Testis (tissue), 3 donors: Measurements from ENCODE around the gene WNT3. TPM values are rescaled to one million over a fixed set of nuclear protein-coding genes. Genes with fewer than 3 reads are reported as not detected.
A peak's percentile ranks its signal among the peaks of the same experiment; 100 is the strongest.

Experiments used
- DNase-seq: peaks from one replicate; pipeline ENCODE4 v3.0.0-alpha.2; 2019
- H3K27ac ChIP-seq, 2 donors: fragments of 200-600 bp; sonication (generic); one replicate each; pipeline ENCODE4 v1.5.1; 2019
- H3K27me3 ChIP-seq: fragments of 200-600 bp; sonication (generic); one replicate; pipeline ENCODE4 v1.5.1; 2019
- H3K36me3 ChIP-seq: fragments of 200-600 bp; sonication (generic); one replicate; pipeline ENCODE4 v1.5.1; 2017; ENCODE audit warnings: low read depth; ENCODE audit errors: missing control alignments
- H3K4me1 ChIP-seq: fragments of 200-600 bp; sonication (generic); one replicate; pipeline ENCODE4 v1.5.1; 2019
- H3K4me3 ChIP-seq, 2 donors: fragments of 200-600 bp; sonication (generic); one replicate each; pipeline ENCODE4 v1.5.1; 2017 to 2019
- H3K9me3 ChIP-seq: fragments of 200-600 bp; sonication (generic); one replicate; pipeline ENCODE4 v1.5.1; 2017
- POLR2A ChIP-seq: fragments of 450-650 bp; IDR thresholded peaks from one replicate; pipeline ENCODE4 v1.6.1; 2017; ENCODE audit warnings: antibody characterized with exemption, mild to moderate bottlenecking, moderate library complexity
- WGBS, 2 donors: methylation state at CpG; one replicate each; pipeline ENCODE4 v1.1.5; 2018; 5-methylcytosine and 5-hydroxymethylcytosine counted together
- intact Hi-C: fragments of 100-400 bp; cut with DNase I; formaldehyde crosslinking; loops from one replicate; pipeline ENCODE4 v1.15.1; 2023; ENCODE audit warnings: low total_unique reads
- polyA plus RNA-seq: library from polyadenylated mRNA; stranded (reverse); fragments of 350-450 nt; fragmentation: Illumina TruSeq; extraction: RNeasy Lipid Tissue Mini Kit (QIAGEN cat#74804); gene quantifications from one replicate; pipeline ENCODE4 v1.2.3, GENCODE V29; 2014; ENCODE audit warnings: low read depth, low replicate concordance; ENCODE audit not compliant: insufficient read depth
- total RNA-seq, 2 donors: library from RNA; depleted of rRNA; stranded (reverse); fragments of >200 nt; gene quantifications; one replicate each; pipeline ENCODE4 v1.2.3, GENCODE V29; 2016
- TF ChIP-seq, protein P1 (sequence below), 3 experiments: fragments of 450-650 bp in 2 of 3; fragments of 200-600 bp in 1 of 3; sonication (generic) in 1 of 3; IDR thresholded peaks; one replicate each; pipeline ENCODE4 v1.5.1; 2016 to 2019; ENCODE audit warnings: antibody characterized with exemption in 3 of 3, mild to moderate bottlenecking in 2 of 3, moderate library complexity in 1 of 3

The WNT3 gene
- total and polyA plus RNA-seq, 3 donors from 2014 or later = 6.4 to 9.8 (median 7.7) TPM

DNA sequence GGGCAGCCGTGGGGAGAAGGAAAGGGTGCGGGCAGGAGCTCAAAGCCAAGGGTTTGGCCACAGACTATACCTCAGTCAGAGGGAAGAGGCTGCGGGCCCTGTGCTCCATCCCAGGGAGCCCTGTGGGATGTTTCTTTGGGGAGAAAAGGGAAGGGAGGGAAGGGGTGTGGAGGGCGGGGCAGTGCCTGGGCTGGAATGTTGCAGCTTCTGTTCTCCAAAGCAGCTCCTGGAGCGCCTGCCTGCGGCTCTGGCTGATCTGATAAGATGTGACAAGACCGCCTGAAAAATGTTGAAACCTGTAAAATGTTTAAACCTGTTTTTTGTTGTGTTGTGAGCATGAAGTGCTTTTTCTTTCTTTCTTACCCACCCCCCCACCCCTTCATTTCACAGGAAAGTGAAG is 32.8 kb downstream of the WNT3 start:
- Histone ChIP-seq H3K36me3 (no peaks in the 10 kb centered on the region), H3K4me3 (no peak overlapping the region), H3K27me3 (no peaks in the 10 kb centered on the region), H3K9me3 (no peaks in the 10 kb centered on the region), H3K4me1 (no peaks in the 10 kb centered on the region), H3K27ac (no peak overlapping the region)
- intact Hi-C loops = no loop called here
- no peak for DNase-seq
- 63 to 67% methylated on average over 6 to 7 of the region's 7 CpGs for WGBS, 2 donors
- TF ChIP-seq, protein P1, sequence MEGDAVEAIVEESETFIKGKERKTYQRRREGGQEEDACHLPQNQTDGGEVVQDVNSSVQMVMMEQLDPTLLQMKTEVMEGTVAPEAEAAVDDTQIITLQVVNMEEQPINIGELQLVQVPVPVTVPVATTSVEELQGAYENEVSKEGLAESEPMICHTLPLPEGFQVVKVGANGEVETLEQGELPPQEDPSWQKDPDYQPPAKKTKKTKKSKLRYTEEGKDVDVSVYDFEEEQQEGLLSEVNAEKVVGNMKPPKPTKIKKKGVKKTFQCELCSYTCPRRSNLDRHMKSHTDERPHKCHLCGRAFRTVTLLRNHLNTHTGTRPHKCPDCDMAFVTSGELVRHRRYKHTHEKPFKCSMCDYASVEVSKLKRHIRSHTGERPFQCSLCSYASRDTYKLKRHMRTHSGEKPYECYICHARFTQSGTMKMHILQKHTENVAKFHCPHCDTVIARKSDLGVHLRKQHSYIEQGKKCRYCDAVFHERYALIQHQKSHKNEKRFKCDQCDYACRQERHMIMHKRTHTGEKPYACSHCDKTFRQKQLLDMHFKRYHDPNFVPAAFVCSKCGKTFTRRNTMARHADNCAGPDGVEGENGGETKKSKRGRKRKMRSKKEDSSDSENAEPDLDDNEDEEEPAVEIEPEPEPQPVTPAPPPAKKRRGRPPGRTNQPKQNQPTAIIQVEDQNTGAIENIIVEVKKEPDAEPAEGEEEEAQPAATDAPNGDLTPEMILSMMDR (IDR thresholded peaks at IDR 0.05) = no peak
- no peak for TF ChIP-seq POLR2A

DNA sequence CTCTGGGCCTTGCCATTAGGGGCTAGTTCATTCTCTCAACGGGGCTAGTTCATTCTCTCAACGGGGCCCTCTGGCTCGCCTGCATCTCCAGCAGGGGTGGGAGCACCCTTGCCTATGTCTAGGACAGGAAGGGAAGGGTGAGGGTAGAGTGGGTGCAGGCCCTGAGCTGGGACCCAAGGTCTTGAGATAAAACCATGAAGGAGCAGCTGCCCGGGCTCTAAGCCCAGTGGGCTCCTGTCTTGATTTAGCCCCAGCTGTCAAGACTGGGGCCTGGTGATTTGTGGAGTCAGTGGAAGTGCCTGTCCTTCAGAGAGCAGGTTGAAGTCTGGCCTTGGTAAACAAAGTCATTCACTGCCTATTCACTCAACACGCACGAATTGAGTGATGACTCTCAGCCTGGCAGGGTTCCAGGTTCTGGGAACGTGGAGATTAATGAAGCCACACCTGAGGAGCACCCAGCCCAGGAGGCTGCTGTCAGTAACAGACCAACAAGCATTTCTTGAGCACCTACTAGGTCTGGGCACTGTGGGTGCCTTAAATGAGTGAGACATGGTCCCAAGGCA is 35.4 kb downstream of the WNT3 start:
- WGBS, 2 donors = 51 to 58% methylated on average over 7 of the region's 7 CpGs
- no peaks in the 10 kb centered on the region for H3K9me3 ChIP-seq
- intact Hi-C loops = no loop called here
- no peak for TF ChIP-seq POLR2A
- H3K27ac ChIP-seq = no peak overlapping the region
- H3K4me1 ChIP-seq = no peaks in the 10 kb centered on the region
- H3K4me3 ChIP-seq = no peak overlapping the region
- no peaks in the 10 kb centered on the region for H3K27me3 ChIP-seq
- no peak for DNase-seq
- no peaks in the 10 kb centered on the region for H3K36me3 ChIP-seq

DNA sequence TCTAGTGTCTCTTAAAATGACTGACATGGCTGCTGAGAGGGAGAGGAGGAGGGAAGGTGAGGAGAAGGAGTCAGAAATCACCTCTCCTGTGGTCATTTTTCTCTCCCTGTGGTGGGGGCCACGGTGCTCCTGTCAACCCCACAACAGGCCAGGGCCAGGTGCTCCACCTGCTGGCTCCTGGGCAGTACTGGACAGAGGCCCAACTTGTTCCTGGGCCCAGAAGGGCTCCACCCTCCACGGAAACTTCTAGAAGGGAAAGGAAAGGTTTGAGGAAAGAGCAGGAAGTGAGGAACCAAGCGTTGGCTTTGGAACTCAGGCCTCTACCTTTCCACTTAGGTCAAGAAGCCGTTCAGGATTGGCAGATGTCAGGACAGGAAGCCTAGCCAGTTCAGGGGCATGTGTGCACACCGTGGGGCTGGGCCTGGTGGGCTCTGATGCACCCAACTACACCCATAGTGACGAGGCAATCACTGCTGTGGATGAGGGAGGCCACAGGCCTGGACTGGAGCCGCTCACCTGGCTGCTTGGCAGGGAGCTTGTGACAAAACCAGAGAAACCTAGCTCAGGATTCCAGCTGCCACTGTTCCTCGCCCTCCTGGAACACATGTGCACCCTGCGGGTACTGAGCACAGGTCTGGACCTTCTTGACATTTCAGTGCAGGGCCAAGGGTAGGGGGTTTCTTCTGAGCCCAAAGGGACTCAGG is 36.1 kb downstream of the WNT3 start:
- Histone ChIP-seq H3K9me3 (no peaks in the 10 kb centered on the region), H3K27ac (no peak overlapping the region), H3K36me3 (no peaks in the 10 kb centered on the region), H3K4me1 (no peaks in the 10 kb centered on the region), H3K27me3 (no peaks in the 10 kb centered on the region), H3K4me3 (no peak overlapping the region)
- 73 to 79% methylated on average over 5 to 9 of the region's 9 CpGs for WGBS, 2 donors
- intact Hi-C loops = no loop called here
- no peak for DNase-seq
- TF ChIP-seq, protein P1 (IDR thresholded peaks at IDR 0.05) = peak in 1 of 3 experiments; percentile 12
- TF ChIP-seq POLR2A = no peak

DNA sequence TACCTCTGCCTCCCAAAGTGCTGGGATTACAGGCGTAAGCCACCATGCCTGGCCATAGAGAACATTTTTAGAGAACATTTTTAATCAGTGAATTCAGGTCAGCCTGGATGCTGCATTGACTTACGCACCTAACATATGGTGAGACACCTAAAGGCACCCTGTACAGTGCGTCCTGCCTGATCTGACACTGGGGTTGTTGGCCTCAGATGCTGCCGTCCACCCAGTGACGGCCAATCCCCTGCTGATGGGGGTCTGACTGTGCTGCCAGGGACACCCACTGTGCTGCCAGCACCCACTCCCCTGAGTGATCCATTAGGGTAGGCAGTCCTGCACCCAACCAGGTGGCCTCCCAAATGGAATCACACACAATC is 38.5 kb downstream of the WNT3 start:
- H3K4me1 ChIP-seq = no peaks in the 10 kb centered on the region
- DNase-seq = no peak
- no peaks in the 10 kb centered on the region for H3K27me3 ChIP-seq
- 95 to 100% methylated on average over 1 to 5 of the region's 5 CpGs for WGBS, 2 donors
- TF ChIP-seq, protein P1 (IDR thresholded peaks at IDR 0.05) = no peak
- no peak for TF ChIP-seq POLR2A
- no peak overlapping the region for H3K4me3 ChIP-seq
- no peaks in the 10 kb centered on the region for H3K36me3 ChIP-seq
- H3K27ac ChIP-seq = no peak overlapping the region
- H3K9me3 ChIP-seq = no peaks in the 10 kb centered on the region
- intact Hi-C loops = no loop called here

DNA sequence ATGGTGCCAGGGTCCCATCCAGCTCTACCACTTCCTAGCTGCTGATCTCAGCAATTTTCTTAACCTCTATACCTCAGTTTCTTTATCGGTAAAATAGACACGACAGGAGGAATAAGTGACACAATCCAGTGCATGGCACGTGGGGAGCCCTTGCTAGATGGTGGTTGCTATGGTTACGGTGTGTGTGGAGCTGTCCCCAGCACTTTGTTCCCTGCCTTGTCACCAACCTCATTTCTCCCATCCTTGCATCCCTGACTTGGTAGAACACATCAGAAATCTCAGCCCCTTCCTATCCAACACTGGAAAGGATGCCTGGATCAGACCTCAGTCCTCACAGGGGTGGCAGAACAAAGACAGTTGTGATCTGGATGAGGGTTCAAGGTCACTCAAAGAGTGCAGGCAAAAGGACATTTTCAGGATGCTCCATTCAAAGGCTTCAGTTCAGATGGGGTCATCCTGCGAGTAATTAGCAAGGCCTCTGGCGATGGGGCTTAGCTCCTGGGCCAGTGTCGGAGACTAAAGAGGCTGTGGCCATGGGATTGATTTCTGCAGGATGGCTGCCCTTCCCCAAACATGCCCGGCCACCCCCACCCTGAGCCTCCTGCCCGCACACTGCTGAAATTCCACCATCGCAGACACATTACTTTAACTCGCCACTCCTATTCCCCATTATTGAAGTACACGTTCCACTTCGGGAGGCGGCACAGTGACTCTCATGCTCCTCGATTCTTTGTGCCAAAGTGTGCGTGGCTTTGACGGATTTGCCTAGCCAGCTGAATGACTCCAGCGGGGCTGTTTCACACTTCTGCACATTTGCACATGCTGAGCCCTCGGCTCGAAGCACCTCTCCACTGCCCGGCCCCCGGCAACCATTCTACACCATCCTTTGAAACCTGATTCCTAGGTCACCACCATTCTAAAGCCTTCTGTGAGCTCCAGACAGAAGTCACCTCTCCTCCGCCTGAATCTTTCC is 40.3 kb downstream of the WNT3 start:
- no peak for DNase-seq
- no peak overlapping the region for H3K4me3 ChIP-seq
- no peaks in the 10 kb centered on the region for H3K27me3 ChIP-seq
- no peaks in the 10 kb centered on the region for H3K4me1 ChIP-seq
- WGBS, 2 donors = 77 to 85% methylated on average over 21 to 23 of the region's 23 CpGs
- no peaks in the 10 kb centered on the region for H3K9me3 ChIP-seq
- TF ChIP-seq POLR2A = no peak
- TF ChIP-seq, protein P1 (IDR thresholded peaks at IDR 0.05) = no peak
- intact Hi-C loops = no loop called here
- no peaks in the 10 kb centered on the region for H3K36me3 ChIP-seq
- H3K27ac ChIP-seq = no peak overlapping the region
